WTC11 (cell line): ENCODE results near the gene BAG2. TPM values are rescaled to one million over a fixed set of nuclear protein-coding genes. Genes with fewer than 3 reads are reported as not detected.

ENCODE experiments used
- ATAC-seq: fragments of 200-7000 bp; cut with Tn5 transposase; 2 replicates; pipeline ENCODE4 v1.10.0; 2021; ENCODE audit warnings: mild to moderate bottlenecking, moderate library complexity
- CTCF ChIA-PET: fragments of 300-600 bp; sonication (Branson Sonifier 250); formaldehyde crosslinking; loops from one replicate; lab custom pipeline; 2021; ENCODE audit warnings: antibody characterized with exemption; lab: Charles Lee
- POLR2A ChIA-PET: fragments of 350-600 bp; sonication (Branson Sonifier 250); formaldehyde crosslinking; loops from one replicate; lab custom pipeline; 2021; ENCODE audit warnings: antibody characterized with exemption; lab: Charles Lee
- DNase-seq: peaks from one replicate; pipeline ENCODE4 v3.0.0; 2021; ENCODE audit warnings: low spot score
- H3K27ac Mint-ChIP-seq: 2 replicates; pipeline ENCODE4 v1.8.0; 2021; ENCODE audit warnings: mixed read lengths
- H3K27me3 Mint-ChIP-seq: 2 replicates; pipeline ENCODE4 v1.8.0; 2021; ENCODE audit warnings: low read depth, mild to moderate bottlenecking, moderate library complexity, mixed read lengths
- H3K36me3 Mint-ChIP-seq: 2 replicates; pipeline ENCODE4 v1.8.0; 2021; ENCODE audit warnings: mixed read lengths
- H3K4me1 Mint-ChIP-seq: 2 replicates; pipeline ENCODE4 v1.8.0; 2022; ENCODE audit warnings: mixed read lengths
- H3K4me3 Mint-ChIP-seq: 2 replicates; pipeline ENCODE4 v1.8.0; 2021; ENCODE audit warnings: mild to moderate bottlenecking, moderate library complexity, mixed read lengths
- H3K9me3 Mint-ChIP-seq: 2 replicates; pipeline ENCODE4 v1.8.0; 2021; ENCODE audit warnings: mixed read lengths
- CREM ChIP-seq: sonication (generic); formaldehyde crosslinking; IDR thresholded peaks from 2 replicates; pipeline ENCODE4 v1.8.1; 2022; ENCODE audit warnings: mild to moderate bottlenecking, missing genetic modification reagents, moderate library complexity
- ESRRA ChIP-seq: sonication (generic); formaldehyde crosslinking; IDR thresholded peaks from 2 replicates; pipeline ENCODE4 v1.8.1; 2022; ENCODE audit warnings: mild to moderate bottlenecking, missing genetic modification reagents, borderline replicate concordance
- FOXP1 ChIP-seq: sonication (generic); formaldehyde crosslinking; IDR thresholded peaks from 2 replicates; pipeline ENCODE4 v1.8.0; 2022; ENCODE audit warnings: missing genetic modification reagents, mild to moderate bottlenecking, moderate library complexity, borderline replicate concordance
- GTF2I ChIP-seq: fragments of 250-450 bp; sonication (Bioruptor Pico); conservative IDR thresholded peaks from 2 replicates; pipeline ENCODE4 v1.4.0; 2021; ENCODE audit warnings: mild to moderate bottlenecking
- HMGXB4 ChIP-seq: sonication (generic); formaldehyde crosslinking; IDR thresholded peaks from 2 replicates; pipeline ENCODE4 v1.8.1; 2023; ENCODE audit warnings: mild to moderate bottlenecking, moderate library complexity, missing genetic modification reagents
- JUN ChIP-seq: sonication (generic); formaldehyde crosslinking; IDR thresholded peaks from 2 replicates; pipeline ENCODE4 v1.8.0; 2023; ENCODE audit warnings: mild to moderate bottlenecking, missing genetic modification reagents
- MYBL2 ChIP-seq: sonication (generic); formaldehyde crosslinking; IDR thresholded peaks from 2 replicates; pipeline ENCODE4 v1.8.1; 2023; ENCODE audit warnings: mild to moderate bottlenecking, moderate library complexity, missing genetic modification reagents
- NFYB ChIP-seq: sonication (generic); formaldehyde crosslinking; conservative IDR thresholded peaks from 2 replicates; pipeline ENCODE4 v1.8.0; 2022; ENCODE audit warnings: low read depth, missing genetic modification reagents
- PREB ChIP-seq: sonication (generic); formaldehyde crosslinking; IDR thresholded peaks from 2 replicates; pipeline ENCODE4 v1.8.1; 2022; ENCODE audit warnings: mild to moderate bottlenecking, missing genetic modification reagents, moderate library complexity, borderline replicate concordance
- SOX15 ChIP-seq: fragments of 250-450 bp; sonication (Bioruptor Pico); IDR thresholded peaks from 2 replicates; pipeline ENCODE4 v1.9.0; 2021; ENCODE audit warnings: mild to moderate bottlenecking
- TP53 ChIP-seq: sonication (generic); formaldehyde crosslinking; IDR thresholded peaks from 2 replicates; pipeline ENCODE4 v1.8.1; 2023; ENCODE audit warnings: mild to moderate bottlenecking, missing genetic modification reagents
- USF1 ChIP-seq: sonication (generic); formaldehyde crosslinking; IDR thresholded peaks from 2 replicates; pipeline ENCODE4 v1.8.0; 2022; ENCODE audit warnings: mild to moderate bottlenecking, missing genetic modification reagents
- ZBTB21 ChIP-seq: sonication (generic); formaldehyde crosslinking; IDR thresholded peaks from 2 replicates; pipeline ENCODE4 v1.8.1; 2023; ENCODE audit warnings: mild to moderate bottlenecking, missing genetic modification reagents, borderline replicate concordance
- ZBTB43 ChIP-seq: sonication (generic); formaldehyde crosslinking; IDR thresholded peaks from 2 replicates; pipeline ENCODE4 v1.8.1; 2023; ENCODE audit warnings: mild to moderate bottlenecking, missing genetic modification reagents
- ZNF281 ChIP-seq: sonication (generic); formaldehyde crosslinking; IDR thresholded peaks from 2 replicates; pipeline ENCODE4 v1.8.0; 2023; ENCODE audit warnings: mild to moderate bottlenecking, missing genetic modification reagents
- ZNF425 ChIP-seq: fragments of 250-450 bp; sonication (Bioruptor Pico); conservative IDR thresholded peaks from 2 replicates; pipeline ENCODE4 v1.9.0; 2021; ENCODE audit warnings: mild to moderate bottlenecking
- ZNF532 ChIP-seq: fragments of 250-450 bp; sonication (Bioruptor Pico); IDR thresholded peaks from 2 replicates; pipeline ENCODE4 v1.9.0; 2021; ENCODE audit warnings: mild to moderate bottlenecking, borderline replicate concordance
- total RNA-seq: library from RNA; stranded (reverse); gene quantifications from 3 replicates; pipeline ENCODE4 v1.2.3, GENCODE V29; 2021

Gene BAG2
- total RNA-seq, 1 experiment from 2014 or later, result 8.0 TPM

GRCh38 chr6:57221936-57222742, 50.0 kb downstream of the BAG2 start, which contains the start of gene RAB23:
Gene RAB23, minus strand, starts transcription at chr6:57222307. Its CDS starts 11,927 bp downstream, at chr6:57210380.
- H3K9me3 Mint-ChIP-seq, result peaks cover 10% of the 10 kb centered on the region
- ATAC-seq, result peak; percentile 78
- POLR2A ChIA-PET, result interaction anchor here (1.0 to 2.1 kb wide), 7 partner anchors 15 to 132 kb away, joined by 3 to 22 read pairs (median 4); partner anchors contain the start of genes BAG2, PRIM2 and ZNF451
- H3K27ac Mint-ChIP-seq, result peak within 1 kb of the TSS; percentile 100
- CTCF ChIA-PET, result interaction anchor here (0.7 to 1.8 kb wide), 10 partner anchors 10 to 318 kb away, joined by 3 to 9 read pairs (median 4); partner anchors contain the start of genes BEND6 and PRIM2
- DNase-seq, result peak; percentile 89
- H3K4me1 Mint-ChIP-seq, result peaks cover 49% of the 10 kb centered on the region
- H3K27me3 Mint-ChIP-seq, result no peaks in the 10 kb centered on the region
- peaks cover 11% of the 10 kb centered on the region for H3K36me3 Mint-ChIP-seq
- TF ChIP-seq CREM (CRISPR knock-in tag) (0 out of 2 replicates have a peak, but pooled peaks have one; percentile 2), TP53 (CRISPR knock-in tag) (0 out of 2 replicates have a peak, but pooled peaks have one; percentile 15), HMGXB4 (CRISPR knock-in tag) (0 out of 2 replicates have a peak, but pooled peaks have one; percentile 86), MYBL2 (CRISPR knock-in tag) (0 out of 2 replicates have a peak, but pooled peaks have one; percentile 35), GTF2I (no peak), PREB (no peak)
- TF ChIP-seq, all 79 proteins: peak for 4
- peak within 1 kb of the TSS; percentile 94 for H3K4me3 Mint-ChIP-seq

GRCh38 chr6:57222743-57223077, 50.6 kb downstream of the BAG2 start:
- POLR2A ChIA-PET, result interaction anchor here (1.2 to 2.1 kb wide), 3 partner anchors 39 to 66 kb away, joined by 3 to 22 read pairs (median 4); partner anchors contain the start of gene BAG2
- Mint-ChIP-seq H3K4me3 (peak overlapping the region; percentile 94), H3K9me3 (peaks cover 10% of the 10 kb centered on the region), H3K27ac (peak overlapping the region; percentile 38; the same call in 1 of the 2 replicates), H3K36me3 (peaks cover 11% of the 10 kb centered on the region), H3K27me3 (no peaks in the 10 kb centered on the region), H3K4me1 (peaks cover 45% of the 10 kb centered on the region)
- no peak for DNase-seq
- ATAC-seq, result no peak
- CTCF ChIA-PET, result no interaction called here
- TF ChIP-seq USF1 (CRISPR knock-in tag) (no peak), ZNF425 (no peak), SOX15 (CRISPR knock-in tag) (no peak), ZBTB21 (no peak), ZNF281 (CRISPR knock-in tag) (no peak), ZNF532 (no peak), ZBTB43 (CRISPR knock-in tag) (no peak), FOXP1 (no peak), JUN (CRISPR knock-in tag) (no peak), NFYB (CRISPR knock-in tag) (no peak), ESRRA (no peak)
